Measurements from ENCODE around the gene ASPG. TPM values are rescaled to one million over a fixed set of nuclear protein-coding genes. Genes with fewer than 3 reads are reported as not detected.

ASPG gene
- total RNA-seq (2014; rRNA removed), result 0.22 TPM in 1 of 2 replicates, not detected in the other
- Bru-seq, nascent RNA, result percentile 5 among the genes with signal in this experiment
- percentile 5 among the genes with signal in this experiment for BruChase-seq, experiment 1, labeled RNA remaining after a 6-hour chase
- BruChase-seq, experiment 2, labeled RNA remaining after a 2-hour chase, result percentile 5 among the genes with signal in this experiment
- long read RNA-seq, result 0 reads

GRCh38 chr14:104085032-104085888 is at the start of gene ASPG:
Gene ASPG, plus strand, starts transcription at chr14:104085700. Its CDS starts 71 bp downstream, at chr14:104085771.
- H3K9me2 ChIP-seq (replicated peaks; ENCODE audit: low read length), result no peaks in the 10 kb centered on the region
- no peak for TF ChIP-seq EZH2phosphoT487 (IDR thresholded peaks at IDR 0.05; ENCODE audit: borderline replicate concordance, low read length)
- TF ChIP-seq EZH2 (IDR thresholded peaks at IDR 0.05; ENCODE audit: low read length, unreplicated experiment), result no peak
- no peak for TF ChIP-seq CTCF (conservative IDR thresholded peaks at IDR 0.05; ENCODE audit: low read depth, low read length)
- no peak within 1 kb of the TSS for H3K4me2 ChIP-seq (ENCODE audit: low read length)
- no peaks in the 10 kb centered on the region for H3K36me3 ChIP-seq (ENCODE audit: low read depth, low read length)
- H3K9ac ChIP-seq (ENCODE audit: low read length), result no peak within 1 kb of the TSS
- H3K4me1 ChIP-seq (ENCODE audit: insufficient read depth, low read length), result no peaks in the 10 kb centered on the region
- no peaks in the 10 kb centered on the region for H3K9me3 ChIP-seq (ENCODE audit: low read length)
- intact Hi-C loops (cut with micrococcal nuclease), result no loop called here
- no TSS peak for BruUV-seq (replicated peaks)
- H3K79me2 ChIP-seq (ENCODE audit: low read length), result no peaks in the 10 kb centered on the region
- H3K27me3 ChIP-seq (ENCODE audit: low read length), result no peaks in the 10 kb centered on the region
- no peak within 1 kb of the TSS for H3K27ac ChIP-seq (ENCODE audit: low read length)
- H4K20me1 ChIP-seq (ENCODE audit: low read length), result no peaks in the 10 kb centered on the region
- H2AFZ ChIP-seq (ENCODE audit: low read length), result no peak within 1 kb of the TSS
- no peaks in the 10 kb centered on the region for H3F3A ChIP-seq (ENCODE audit: low read length, unreplicated experiment)
- no peak within 1 kb of the TSS for H3K4me3 ChIP-seq (ENCODE audit: low read length)
- ATAC-seq (no peak), DNase-seq (no peak)
- CTCF ChIA-PET, result no interaction called here
- POLR2A ChIA-PET (ENCODE audit: unreplicated experiment), result no interaction called here

- Histone ChIP-seq H3K27ac (ENCODE audit: low read length) (no peak overlapping the region), H3K9ac (ENCODE audit: low read length) (no peak overlapping the region), H2AFZ (ENCODE audit: low read length) (no peak overlapping the region), H3K4me2 (ENCODE audit: low read length) (no peak overlapping the region), H3K9me2 (replicated peaks; ENCODE audit: low read length) (no peaks in the 10 kb centered on the region), H3K27me3 (ENCODE audit: low read length) (no peaks in the 10 kb centered on the region), H3K9me3 (ENCODE audit: low read length) (no peaks in the 10 kb centered on the region), H3K79me2 (ENCODE audit: low read length) (no peaks in the 10 kb centered on the region), H3F3A (ENCODE audit: low read length, unreplicated experiment) (no peaks in the 10 kb centered on the region), H3K4me1 (ENCODE audit: insufficient read depth, low read length) (no peaks in the 10 kb centered on the region), H3K4me3 (ENCODE audit: low read length) (no peak overlapping the region), H4K20me1 (ENCODE audit: low read length) (no peaks in the 10 kb centered on the region), H3K36me3 (ENCODE audit: low read depth, low read length) (no peaks in the 10 kb centered on the region)
- no peak for DNase-seq
- POLR2A ChIA-PET (ENCODE audit: unreplicated experiment), result no interaction called here
- BruUV-seq (replicated peaks), result no TSS peak
- no peak for TF ChIP-seq CTCF (conservative IDR thresholded peaks at IDR 0.05; ENCODE audit: low read depth, low read length)
- TF ChIP-seq EZH2phosphoT487 (IDR thresholded peaks at IDR 0.05; ENCODE audit: borderline replicate concordance, low read length), result no peak
- no peak for TF ChIP-seq EZH2 (IDR thresholded peaks at IDR 0.05; ENCODE audit: low read length, unreplicated experiment)
- intact Hi-C loops (cut with micrococcal nuclease), result no loop called here
- CTCF ChIA-PET, result no interaction called here
- no peak for ATAC-seq
These were observed 49.3 kb upstream of the ASPG start for GRCh38 chr14:104036212-104036611.

- H3F3A ChIP-seq (ENCODE audit: low read length, unreplicated experiment), result no peaks in the 10 kb centered on the region
- ChIA-PET POLR2A (ENCODE audit: unreplicated experiment) (no interaction called here), CTCF (no interaction called here)
- H3K79me2 ChIP-seq (ENCODE audit: low read length), result no peaks in the 10 kb centered on the region
- H3K4me3 ChIP-seq (ENCODE audit: low read length), result no peak overlapping the region
- H3K9me2 ChIP-seq (replicated peaks; ENCODE audit: low read length), result no peaks in the 10 kb centered on the region
- H4K20me1 ChIP-seq (ENCODE audit: low read length), result no peaks in the 10 kb centered on the region
- no peak for ATAC-seq
- H3K4me1 ChIP-seq (ENCODE audit: insufficient read depth, low read length), result no peaks in the 10 kb centered on the region
- H3K36me3 ChIP-seq (ENCODE audit: low read depth, low read length), result no peaks in the 10 kb centered on the region
- TF ChIP-seq CTCF (conservative IDR thresholded peaks at IDR 0.05; ENCODE audit: low read depth, low read length) (no peak), EZH2phosphoT487 (IDR thresholded peaks at IDR 0.05; ENCODE audit: borderline replicate concordance, low read length) (no peak), EZH2 (IDR thresholded peaks at IDR 0.05; ENCODE audit: low read length, unreplicated experiment) (no peak)
- no peak overlapping the region for H2AFZ ChIP-seq (ENCODE audit: low read length)
- no peak overlapping the region for H3K4me2 ChIP-seq (ENCODE audit: low read length)
- no peak overlapping the region for H3K27ac ChIP-seq (ENCODE audit: low read length)
- DNase-seq, result no peak
- no peaks in the 10 kb centered on the region for H3K27me3 ChIP-seq (ENCODE audit: low read length)
- intact Hi-C loops (cut with micrococcal nuclease), result no loop called here
- H3K9ac ChIP-seq (ENCODE audit: low read length), result no peak overlapping the region
- H3K9me3 ChIP-seq (ENCODE audit: low read length), result no peaks in the 10 kb centered on the region
- BruUV-seq (replicated peaks), result no TSS peak
These were observed 48.4 kb upstream of the ASPG start for GRCh38 chr14:104037074-104037473.

Measured in PC-3 (cell line).